IMR-90 (cell line): ENCODE results near the gene ABLIM3. TPM values are rescaled to one million over a fixed set of nuclear protein-coding genes. Genes with fewer than 3 reads are reported as not detected.
A peak's percentile ranks its signal among the peaks of the same experiment; 100 is the strongest.

Experiments used
- ATAC-seq: fragments of 200-7000 bp; cut with Tn5 transposase; 2 replicates; pipeline ENCODE4 v1.9.1; 2020; ENCODE audit warnings: low read depth, mild to moderate bottlenecking, moderate library complexity
- BruUV-seq: library from RNA; stranded (reverse); fragments of 400-500 nt; replicated peaks from 2 replicates; lab custom pipeline; 2021; lab: Mats Ljungman, UMichigan
- CTCF ChIA-PET: fragments of 300-600 bp; formaldehyde crosslinking; extraction: SDS; loops from one replicate; lab custom pipeline; 2021; ENCODE audit warnings: antibody characterized with exemption; lab: Yijun Ruan, JAX
- POLR2A ChIA-PET: fragments of 300-600 bp; sonication (Branson Sonifier 250); formaldehyde crosslinking; loops from one replicate; lab custom pipeline; 2022; ENCODE audit warnings: antibody characterized with exemption; ENCODE audit not compliant: unreplicated experiment; lab: Charles Lee
- DNase-seq: peaks from one replicate; pipeline ENCODE4 v3.0.0; 2013
- H2AFZ ChIP-seq: replicated peaks from 2 replicates; pipeline ENCODE3; 2013; ENCODE audit warnings: low read length, mild to moderate bottlenecking; ENCODE audit not compliant: poor library complexity
- H2AK5ac ChIP-seq: 2 replicates; pipeline ENCODE4 v1.6.1; 2013; ENCODE audit warnings: low read depth, low read length, inconsistent platforms
- H2AK9ac ChIP-seq: replicated peaks from 2 replicates; pipeline ENCODE3; 2013; ENCODE audit warnings: mild to moderate bottlenecking, low read depth, low read length, moderate library complexity; ENCODE audit not compliant: poor library complexity
- H2BK120ac ChIP-seq: 2 replicates; pipeline ENCODE4 v1.6.1; 2013; ENCODE audit warnings: low read depth, low read length, inconsistent platforms
- H2BK15ac ChIP-seq: 3 replicates; pipeline ENCODE4 v1.6.1; 2013; ENCODE audit warnings: low read depth, low read length, inconsistent platforms
- H2BK20ac ChIP-seq: 2 replicates; pipeline ENCODE4 v1.6.1; 2013; ENCODE audit warnings: low read depth, mild to moderate bottlenecking, inconsistent platforms, low read length, moderate library complexity
- H2BK5ac ChIP-seq: 2 replicates; pipeline ENCODE4 v1.6.1; 2013; ENCODE audit warnings: mild to moderate bottlenecking, low read depth, low read length, inconsistent platforms; ENCODE audit not compliant: poor library complexity, severe bottlenecking
- H3K14ac ChIP-seq: replicated peaks from 2 replicates; pipeline ENCODE4 v1.6.1; 2013; ENCODE audit warnings: low read depth, low read length, inconsistent platforms
- H3K18ac ChIP-seq: 2 replicates; pipeline ENCODE4 v1.6.1; 2013; ENCODE audit warnings: low read depth, low read length, control low read depth
- H3K23ac ChIP-seq: 2 replicates; pipeline ENCODE4 v1.6.1; 2013; ENCODE audit warnings: low read depth, low read length, inconsistent platforms
- H3K27ac ChIP-seq: 2 replicates; pipeline ENCODE4 v1.5.1; 2013; ENCODE audit warnings: mild to moderate bottlenecking, control low read depth, low read length; ENCODE audit not compliant: insufficient read depth
- H3K27me3 ChIP-seq: 2 replicates; pipeline ENCODE4 v1.6.1; 2013; ENCODE audit warnings: low read length; ENCODE audit not compliant: control insufficient read depth, insufficient read depth
- H3K36me3 ChIP-seq: 2 replicates; pipeline ENCODE4 v1.6.1; 2013; ENCODE audit warnings: low read length, mixed read lengths; ENCODE audit not compliant: control insufficient read depth, insufficient read depth
- H3K4ac ChIP-seq: 2 replicates; pipeline ENCODE4 v1.6.1; 2013; ENCODE audit warnings: low read depth, low read length, inconsistent platforms
- H3K4me1 ChIP-seq: 2 replicates; pipeline ENCODE4 v1.6.1; 2013; ENCODE audit warnings: low read length, mixed read lengths; ENCODE audit not compliant: control insufficient read depth, insufficient read depth
- H3K4me2 ChIP-seq: 2 replicates; pipeline ENCODE4 v1.6.1; 2013; ENCODE audit warnings: low read depth, mild to moderate bottlenecking, control low read depth, low read length, moderate library complexity
- H3K4me3 ChIP-seq: 2 replicates; pipeline ENCODE4 v1.5.1; 2013; ENCODE audit warnings: low read depth, mild to moderate bottlenecking, control low read depth, low read length, moderate library complexity; ENCODE audit not compliant: insufficient read depth
- H3K56ac ChIP-seq: 2 replicates; pipeline ENCODE4 v1.6.1; 2013; ENCODE audit warnings: low read length, inconsistent platforms; ENCODE audit not compliant: insufficient read depth; ENCODE audit errors: extremely low read depth
- H3K79me1 ChIP-seq, 2 experiments: 2 replicates each; pipeline ENCODE4 v1.6.1; 2013; ENCODE audit warnings: low read length in 2 of 2, inconsistent platforms in 1 of 2, low read depth in 1 of 2
- H3K9ac ChIP-seq: 2 replicates; pipeline ENCODE4 v1.6.1; 2013; ENCODE audit warnings: low read depth, low read length, control low read depth
- H3K9me1 ChIP-seq: 2 replicates; pipeline ENCODE4 v1.6.1; 2013; ENCODE audit warnings: low read length, inconsistent platforms; ENCODE audit not compliant: insufficient read depth
- H3K9me3 ChIP-seq: 2 replicates; pipeline ENCODE4 v1.6.1; 2013; ENCODE audit warnings: low read length; ENCODE audit not compliant: control insufficient read depth, insufficient read depth
- H4K20me1 ChIP-seq: 2 replicates; pipeline ENCODE4 v1.6.1; 2013; ENCODE audit warnings: low read length, inconsistent platforms; ENCODE audit not compliant: insufficient read depth
- H4K5ac ChIP-seq: 2 replicates; pipeline ENCODE4 v1.6.1; 2013; ENCODE audit warnings: mild to moderate bottlenecking, low read depth, low read length, control low read depth
- H4K8ac ChIP-seq, 2 experiments: 2 replicates each; pipeline ENCODE4 v1.6.1; 2013; ENCODE audit warnings: low read depth in 2 of 2, low read length in 2 of 2, control low read depth in 1 of 2, inconsistent platforms in 1 of 2
- H4K91ac ChIP-seq: 2 replicates; pipeline ENCODE4 v1.6.1; 2013; ENCODE audit warnings: low read depth, low read length, inconsistent platforms; ENCODE audit not compliant: insufficient read depth
- CEBPB ChIP-seq: IDR thresholded peaks from 2 replicates; pipeline ENCODE4 v1.6.1; 2012; ENCODE audit warnings: low read depth, low read length, improper control_type of control experiment
- POLR2A ChIP-seq: IDR thresholded peaks from 2 replicates; pipeline ENCODE4 v1.6.1; 2012; ENCODE audit warnings: mild to moderate bottlenecking, low read depth, low read length
- RFX5 ChIP-seq: IDR thresholded peaks from 2 replicates; pipeline ENCODE4 v1.8.0; 2012; ENCODE audit warnings: low read depth, mild to moderate bottlenecking, low read length, moderate library complexity
- WGBS, 2 experiments: methylation state at CpG; one replicate each; pipeline versions ENCODE4 v1.1.5 to v1.1.7; 2013; ENCODE audit warnings: missing lambda C conversion rate in 2 of 2; ENCODE audit not compliant: insufficient read length in 1 of 2; ENCODE audit errors: extremely low coverage in 2 of 2; 5-methylcytosine and 5-hydroxymethylcytosine counted together
- dilution Hi-C: fragments of 300-500 bp; cut with HindIII; formaldehyde crosslinking; loops from one replicate; pipeline ENCODE4 v1.14.3; 2018; ENCODE audit warnings: low sequenced_read_pairs; ENCODE audit not compliant: unreplicated experiment
- in situ Hi-C: fragments of 300-500 bp; cut with MboI; formaldehyde crosslinking; loops from 3 replicates; pipeline ENCODE4 v1.14.3; 2019; ENCODE audit warnings: low sequenced_read_pairs, inconsistent platforms, mixed read lengths
- intact Hi-C: fragments of 100-400 bp; cut with micrococcal nuclease; formaldehyde crosslinking; loops from 2 replicates; pipeline ENCODE4 v1.10.0; 2022
- polyA plus RNA-seq, 3 experiments: library from polyadenylated mRNA; depleted of rRNA; stranded (reverse); fragments of >200 nt; gene quantifications; 2 replicates each; pipeline ENCODE4 v1.2.3, GENCODE V29; 2012; ENCODE audit warnings: low replicate concordance in 1 of 3
- total RNA-seq: library from RNA; depleted of rRNA; stranded (reverse); fragments of >200 nt; gene quantifications from 2 replicates; pipeline ENCODE4 v1.2.3, GENCODE V29; 2012

Gene ABLIM3
- total and polyA plus RNA-seq, 2 of the 4 experiments (the other 2 are of a cell fraction), result 33.3 to 69.9 TPM

DNA sequence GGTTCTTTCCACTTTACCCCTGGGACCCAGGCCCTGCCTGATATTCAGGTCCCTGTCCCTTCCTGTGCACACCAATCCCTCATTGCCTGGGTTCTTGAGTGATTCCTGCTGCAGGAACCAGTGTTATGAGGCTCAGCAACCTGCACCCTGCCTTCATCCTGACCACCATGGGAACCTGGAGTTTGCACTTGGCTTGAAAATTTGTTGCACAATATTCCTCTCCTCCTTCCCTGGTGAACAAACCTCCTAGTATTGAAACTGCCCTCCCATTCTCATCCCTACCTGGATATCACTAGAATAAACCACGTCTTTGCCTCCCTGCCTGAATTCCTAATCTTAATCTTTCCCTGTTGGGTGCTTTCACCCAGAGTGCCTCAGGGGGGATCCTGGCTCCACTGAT is 78.3 kb downstream of the ABLIM3 start:
- DNase-seq (no peak), ATAC-seq (no peak)
- Histone ChIP-seq H3K27ac (no peak overlapping the region), H2AK9ac (no peak overlapping the region), H4K5ac (no peak overlapping the region), H3K23ac (no peak overlapping the region), H2BK120ac (0 out of 2 replicates have a peak overlapping the region, but pooled peaks have one; percentile 25), H3K9me1 (peaks cover 59% of the 10 kb centered on the region), H3K9me3 (no peaks in the 10 kb centered on the region), H3K9ac (no peak overlapping the region), H3K27me3 (no peaks in the 10 kb centered on the region), H3K56ac (no peak overlapping the region), H2AK5ac (peak overlapping the region; percentile 74), H3K4me2 (no peak overlapping the region), H3K14ac (0 out of 2 replicates have a peak overlapping the region, but pooled peaks have one; percentile 19), H3K36me3 (peaks cover 27% of the 10 kb centered on the region), H3K18ac (no peak overlapping the region; the same call in 1 of the 2 replicates), H4K8ac (no peak overlapping the region), H3K4ac (peak overlapping the region; percentile 94), H2BK5ac (no peak overlapping the region), H3K4me3 (no peak overlapping the region), H3K79me1 (peaks cover 17 to 59% of the 10 kb centered on the region in 2 experiments; a peak in 3 of 4 replicates), H4K91ac (peak overlapping the region; percentile 22; the same call in 1 of the 2 replicates), H4K20me1 (peaks cover 3% of the 10 kb centered on the region; the same call in 1 of the 2 replicates), H2AFZ (no peak overlapping the region), H2BK15ac (peak overlapping the region; percentile 48; the same call in 2 of the 3 replicates), H3K4me1 (peaks cover 47% of the 10 kb centered on the region), H2BK20ac (0 out of 2 replicates have a peak overlapping the region, but pooled peaks have one; percentile 30)
- POLR2A ChIA-PET, result no interaction called here
- in situ Hi-C loops, result no loop called here
- BruUV-seq, result no TSS peak
- CTCF ChIA-PET, result no interaction called here
- TF ChIP-seq POLR2A (no peak), RFX5 (no peak), CEBPB (peak; percentile 72)
- intact Hi-C loops, result no loop called here
- WGBS, 2 experiments, result no CpG with 5 or more reads among the region's 1 CpG
- dilution Hi-C loops, result no loop called here
